Peyer's patch (tissue), 4 donors: Measurements from ENCODE around the gene AFF2.

Experiments
- POLR2A ChIP-seq, 2 donors: fragments of 450-650 bp; IDR thresholded peaks; one replicate each; pipeline ENCODE4 v1.5.1; 2017; ENCODE audit warnings: antibody characterized with exemption in 2 of 2, mild to moderate bottlenecking in 2 of 2, moderate library complexity in 2 of 2
- TF ChIP-seq, protein P1 (sequence below), 6 experiments: fragments of 450-650 bp in 4 of 6; fragments of 200-600 bp in 2 of 6; sonication (generic) in 1 of 6; IDR thresholded peaks; one replicate each; pipeline ENCODE4 v1.5.1; 2017 to 2019; ENCODE audit warnings: antibody characterized with exemption in 6 of 6, mild to moderate bottlenecking in 3 of 6, moderate library complexity in 1 of 6

DNA sequence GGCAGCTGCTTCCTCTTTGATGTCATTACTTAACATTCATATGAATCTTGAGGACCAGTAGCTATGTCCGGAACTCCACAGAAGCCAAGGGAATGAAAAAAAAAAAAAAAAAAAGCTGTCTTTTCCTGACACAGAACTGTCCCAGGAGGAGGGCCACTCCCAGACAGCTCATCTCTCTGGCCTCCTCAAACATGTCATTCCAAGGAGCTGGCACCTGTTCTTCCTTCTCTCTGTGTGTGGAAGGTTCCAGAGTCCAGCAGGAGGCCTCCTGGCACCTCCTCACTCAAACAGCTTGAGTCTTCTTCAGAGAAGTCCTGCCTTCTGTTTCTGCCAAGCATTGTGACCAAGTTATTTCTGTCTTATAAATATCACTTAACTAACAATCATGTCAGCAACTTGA is 458.5 kb downstream of the AFF2 start:
- TF ChIP-seq, protein P1, sequence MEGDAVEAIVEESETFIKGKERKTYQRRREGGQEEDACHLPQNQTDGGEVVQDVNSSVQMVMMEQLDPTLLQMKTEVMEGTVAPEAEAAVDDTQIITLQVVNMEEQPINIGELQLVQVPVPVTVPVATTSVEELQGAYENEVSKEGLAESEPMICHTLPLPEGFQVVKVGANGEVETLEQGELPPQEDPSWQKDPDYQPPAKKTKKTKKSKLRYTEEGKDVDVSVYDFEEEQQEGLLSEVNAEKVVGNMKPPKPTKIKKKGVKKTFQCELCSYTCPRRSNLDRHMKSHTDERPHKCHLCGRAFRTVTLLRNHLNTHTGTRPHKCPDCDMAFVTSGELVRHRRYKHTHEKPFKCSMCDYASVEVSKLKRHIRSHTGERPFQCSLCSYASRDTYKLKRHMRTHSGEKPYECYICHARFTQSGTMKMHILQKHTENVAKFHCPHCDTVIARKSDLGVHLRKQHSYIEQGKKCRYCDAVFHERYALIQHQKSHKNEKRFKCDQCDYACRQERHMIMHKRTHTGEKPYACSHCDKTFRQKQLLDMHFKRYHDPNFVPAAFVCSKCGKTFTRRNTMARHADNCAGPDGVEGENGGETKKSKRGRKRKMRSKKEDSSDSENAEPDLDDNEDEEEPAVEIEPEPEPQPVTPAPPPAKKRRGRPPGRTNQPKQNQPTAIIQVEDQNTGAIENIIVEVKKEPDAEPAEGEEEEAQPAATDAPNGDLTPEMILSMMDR (IDR thresholded peaks at IDR 0.05), result no peak
- TF ChIP-seq POLR2A (IDR thresholded peaks at IDR 0.05), result no peak
